ENCODE results near the gene NOTCH1. TPM values are rescaled to one million over a fixed set of nuclear protein-coding genes. Genes with fewer than 3 reads are reported as not detected.

The NOTCH1 gene
- total and polyA plus RNA-seq, 2 of the 13 experiments (the other 11 are each of a cell fraction or from before 2014, with no cell fraction given), result 0.09 to 0.35 TPM

- peak; percentile 76 for TF ChIP-seq CEBPB (IDR thresholded peaks at IDR 0.05; ENCODE audit: borderline replicate concordance, low read depth, low read length)
- 0 out of 2 replicates have a peak, but pooled peaks have one; percentile 5 for TF ChIP-seq HNRNPL (IDR thresholded peaks at IDR 0.05; ENCODE audit: low read depth, low read length)
- peak; percentile 53 for TF ChIP-seq CEBPG (CRISPR knock-in tag; IDR thresholded peaks at IDR 0.05)
- no peak for TF ChIP-seq KLF15 (CRISPR knock-in tag; IDR thresholded peaks at IDR 0.05; ENCODE audit: borderline replicate concordance)
- DNase-seq (ENCODE audit: low spot score), result no peak
- no peak for ATAC-seq
- Histone ChIP-seq H3K36me3 (replicated peaks in 1 of 2; ENCODE audit: control insufficient read depth in 1 of 2, insufficient read depth in 2 of 2, low read length in 2 of 2) (no peaks in the 10 kb centered on the region), H3K4me1 (ENCODE audit: insufficient read depth, low read length) (peaks cover 48% of the 10 kb centered on the region), H3K4me3 (replicated peaks in 1 of 3; ENCODE audit: insufficient read depth in 1 of 3, low read depth in 2 of 3, low read length in 3 of 3) (no peak overlapping the region), H4K20me1 (ENCODE audit: insufficient read depth, low read length) (no peaks in the 10 kb centered on the region), H3K27me3 (ENCODE audit: control insufficient read depth in 1 of 2, insufficient read depth in 2 of 2, low read length in 2 of 2) (peaks cover 0 to 1% of the 10 kb centered on the region in 2 experiments; a peak in 1 of 5 replicates), H3K9me3 (ENCODE audit: low read length) (no peaks in the 10 kb centered on the region), H3K9ac (ENCODE audit: insufficient read depth, low read depth, low read length) (no peak overlapping the region), H2AFZ (ENCODE audit: low read length) (no peak overlapping the region), H3K79me2 (ENCODE audit: insufficient read depth, low read length) (no peaks in the 10 kb centered on the region), H3K4me2 (ENCODE audit: low read depth, low read length) (no peak overlapping the region), H3K27ac (ENCODE audit: extremely low read length, insufficient read depth, low read length) (no peak overlapping the region)
- intact Hi-C loops (cut with micrococcal nuclease; ENCODE audit: unreplicated experiment) (no loop called here), in situ Hi-C loops (cut with HindIII; ENCODE audit: extremely low pct_ligation_motif_present, low pct_unique_long_range_greater_than_20kb) (no loop called here)
- ChIA-PET CTCF (ENCODE audit: low intra/inter-chr PET ratio, low total read pairs) (no interaction called here), POLR2A (no interaction called here)
- no TSS peak for BruUV-seq (replicated peaks)
- 91% methylated on average over 22 of the region's 59 CpGs for WGBS (ENCODE audit: low lambda C conversion rate)
- no peak for FAIRE-seq
Observed at GRCh38 chr9:136522314-136523237, 23.3 kb downstream of the NOTCH1 start.

GRCh38 chr9:136521537-136521936, 24.3 kb downstream of the NOTCH1 start:
- in situ Hi-C loops (cut with HindIII; ENCODE audit: extremely low pct_ligation_motif_present, low pct_unique_long_range_greater_than_20kb), result no loop called here
- no peak overlapping the region for H2AFZ ChIP-seq (ENCODE audit: low read length)
- no peaks in the 10 kb centered on the region for H3K9me3 ChIP-seq (ENCODE audit: low read length)
- no peak overlapping the region for H3K27ac ChIP-seq (ENCODE audit: extremely low read length, insufficient read depth, low read length)
- H3K79me2 ChIP-seq (ENCODE audit: insufficient read depth, low read length), result no peaks in the 10 kb centered on the region
- H3K4me3 ChIP-seq (replicated peaks in 1 of 3; ENCODE audit: insufficient read depth in 1 of 3, low read depth in 2 of 3, low read length in 3 of 3), result no peak overlapping the region
- no peaks in the 10 kb centered on the region for H3K36me3 ChIP-seq (replicated peaks in 1 of 2; ENCODE audit: control insufficient read depth in 1 of 2, insufficient read depth in 2 of 2, low read length in 2 of 2)
- intact Hi-C loops (cut with micrococcal nuclease; ENCODE audit: unreplicated experiment), result no loop called here
- peaks cover 42% of the 10 kb centered on the region for H3K4me1 ChIP-seq (ENCODE audit: insufficient read depth, low read length)
- CTCF ChIA-PET (ENCODE audit: low intra/inter-chr PET ratio, low total read pairs), result no interaction called here
- DNase-seq (ENCODE audit: low spot score), result no peak
- no peak for ATAC-seq
- no TSS peak for BruUV-seq (replicated peaks)
- H4K20me1 ChIP-seq (ENCODE audit: insufficient read depth, low read length), result no peaks in the 10 kb centered on the region
- H3K4me2 ChIP-seq (ENCODE audit: low read depth, low read length), result no peak overlapping the region
- H3K9ac ChIP-seq (ENCODE audit: insufficient read depth, low read depth, low read length), result no peak overlapping the region
- 100% methylated on average over 2 of the region's 10 CpGs for WGBS (ENCODE audit: low lambda C conversion rate)
- FAIRE-seq, result no peak
- POLR2A ChIA-PET, result no interaction called here
- H3K27me3 ChIP-seq (ENCODE audit: control insufficient read depth in 1 of 2, insufficient read depth in 2 of 2, low read length in 2 of 2), result no peaks in the 10 kb centered on the region; a peak in 1 of 5 replicates
- TF ChIP-seq TFDP1 (CRISPR knock-in tag; IDR thresholded peaks at IDR 0.05; ENCODE audit: borderline replicate concordance) (no peak), CBFB (CRISPR knock-in tag; IDR thresholded peaks at IDR 0.05) (no peak), FOXA3 (CRISPR knock-in tag; IDR thresholded peaks at IDR 0.05) (no peak), RORA (CRISPR knock-in tag; IDR thresholded peaks at IDR 0.05) (no peak), ZBTB7B (CRISPR knock-in tag; IDR thresholded peaks at IDR 0.05) (no peak), ZNF816 (CRISPR knock-in tag; IDR thresholded peaks at IDR 0.05; ENCODE audit: borderline replicate concordance) (no peak), ZFY (CRISPR knock-in tag; IDR thresholded peaks at IDR 0.05) (no peak), FOSL1 (CRISPR knock-in tag; IDR thresholded peaks at IDR 0.05; ENCODE audit: borderline replicate concordance) (no peak), ZNF550 (CRISPR knock-in tag; IDR thresholded peaks at IDR 0.05; ENCODE audit: borderline replicate concordance) (no peak)
- TF ChIP-seq, protein P1, sequence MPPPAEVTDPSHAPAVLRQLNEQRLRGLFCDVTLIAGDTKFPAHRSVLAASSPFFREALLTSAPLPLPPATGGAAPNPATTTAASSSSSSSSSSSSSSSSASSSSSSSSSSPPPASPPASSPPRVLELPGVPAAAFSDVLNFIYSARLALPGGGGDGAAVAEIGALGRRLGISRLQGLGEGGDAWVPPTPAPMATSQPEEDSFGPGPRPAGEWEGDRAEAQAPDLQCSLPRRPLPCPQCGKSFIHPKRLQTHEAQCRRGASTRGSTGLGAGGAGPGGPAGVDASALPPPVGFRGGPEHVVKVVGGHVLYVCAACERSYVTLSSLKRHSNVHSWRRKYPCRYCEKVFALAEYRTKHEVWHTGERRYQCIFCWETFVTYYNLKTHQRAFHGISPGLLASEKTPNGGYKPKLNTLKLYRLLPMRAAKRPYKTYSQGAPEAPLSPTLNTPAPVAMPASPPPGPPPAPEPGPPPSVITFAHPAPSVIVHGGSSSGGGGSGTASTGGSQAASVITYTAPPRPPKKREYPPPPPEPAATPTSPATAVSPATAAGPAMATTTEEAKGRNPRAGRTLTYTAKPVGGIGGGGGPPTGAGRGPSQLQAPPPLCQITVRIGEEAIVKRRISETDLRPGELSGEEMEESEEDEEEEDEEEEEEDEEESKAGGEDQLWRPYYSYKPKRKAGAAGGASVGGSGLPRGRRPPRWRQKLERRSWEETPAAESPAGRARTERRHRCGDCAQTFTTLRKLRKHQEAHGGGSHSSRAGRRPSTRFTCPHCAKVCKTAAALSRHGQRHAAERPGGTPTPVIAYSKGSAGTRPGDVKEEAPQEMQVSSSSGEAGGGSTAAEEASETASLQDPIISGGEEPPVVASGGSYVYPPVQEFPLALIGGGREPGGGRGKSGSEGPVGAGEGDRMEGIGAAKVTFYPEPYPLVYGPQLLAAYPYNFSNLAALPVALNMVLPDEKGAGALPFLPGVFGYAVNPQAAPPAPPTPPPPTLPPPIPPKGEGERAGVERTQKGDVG (CRISPR knock-in tag; IDR thresholded peaks at IDR 0.05; ENCODE audit: borderline replicate concordance), result no peak
